Right forelimb (tissue), 1 donor: ENCODE data around the gene RBFOX2.
"Not testable (repeated sequence)": the region's sequence is repeated elsewhere in the genome, so short reads cannot be mapped to it uniquely, and the experiment has no call there.

ENCODE experiments used
- DNase-seq: peaks from one replicate; pipeline ENCODE4 v3.0.0-alpha.2; 2018

Gene RBFOX2

GRCh38 chr22:35756722-35757121 lies 271.9 kb downstream of the RBFOX2 start:
- no peak for DNase-seq

GRCh38 chr22:35754761-35755160 lies 273.9 kb downstream of the RBFOX2 start:
- DNase-seq = no peak

GRCh38 chr22:35752863-35753189 lies 275.8 kb downstream of the RBFOX2 start:
- DNase-seq = no peak

- no peak for DNase-seq
Measured at GRCh38 chr22:35752006-35752862, 276.4 kb downstream of the RBFOX2 start.

- no peak for DNase-seq
Measured at GRCh38 chr22:35749808-35750207, 278.8 kb downstream of the RBFOX2 start.

GRCh38 chr22:35746946-35747703 lies 281.5 kb downstream of the RBFOX2 start:
- DNase-seq = no peak

- DNase-seq = no peak
Measured at GRCh38 chr22:35746248-35746647, 282.4 kb downstream of the RBFOX2 start.

GRCh38 chr22:35743326-35743860 lies 285.2 kb downstream of the RBFOX2 start:
- DNase-seq = no peak

GRCh38 chr22:35742342-35743100 lies 286.1 kb downstream of the RBFOX2 start:
- no peak for DNase-seq

- DNase-seq = no peak
Measured at GRCh38 chr22:35740616-35741015, 288.0 kb downstream of the RBFOX2 start.

- DNase-seq = no peak
Measured at GRCh38 chr22:35739931-35740380, 288.7 kb downstream of the RBFOX2 start.

GRCh38 chr22:35739076-35739930 lies 289.3 kb downstream of the RBFOX2 start:
- no peak for DNase-seq

- DNase-seq = not testable (repeated sequence)
Measured at GRCh38 chr22:35737886-35738285, 290.7 kb downstream of the RBFOX2 start.

GRCh38 chr22:35736701-35737100 lies 291.9 kb downstream of the RBFOX2 start:
- no peak for DNase-seq

GRCh38 chr22:35736166-35736565 lies 292.5 kb downstream of the RBFOX2 start:
- no peak for DNase-seq

GRCh38 chr22:35735542-35735941 lies 293.1 kb downstream of the RBFOX2 start:
- no peak for DNase-seq

- DNase-seq = no peak
Measured at GRCh38 chr22:35734517-35734827, 294.2 kb downstream of the RBFOX2 start.

GRCh38 chr22:35733791-35734516 lies 294.7 kb downstream of the RBFOX2 start:
- DNase-seq = peak; percentile 78

GRCh38 chr22:35733036-35733435 lies 295.6 kb downstream of the RBFOX2 start:
- no peak for DNase-seq

- DNase-seq = no peak
Measured at GRCh38 chr22:35732116-35732515, 296.5 kb downstream of the RBFOX2 start.

GRCh38 chr22:35731321-35731720 lies 297.3 kb downstream of the RBFOX2 start:
- no peak for DNase-seq

GRCh38 chr22:35729309-35729698 lies 299.3 kb downstream of the RBFOX2 start:
- no peak for DNase-seq
